Tibial nerve (tissue), 4 donors: ENCODE results near the gene AUTS2. TPM values are rescaled to one million over a fixed set of nuclear protein-coding genes. Genes with fewer than 3 reads are reported as not detected.

Experiments
- DNase-seq, 2 donors: peaks; one replicate each; pipeline ENCODE4 v3.0.0-alpha.2; 2019; ENCODE audit warnings: low spot score in 2 of 2
- H3K27ac ChIP-seq, 4 donors: fragments of 200-600 bp; sonication (generic) in 3 of 4; one replicate each; pipeline ENCODE4 v1.5.1; 2017 to 2019; ENCODE audit warnings: mild to moderate bottlenecking in 1 of 4
- H3K27me3 ChIP-seq, 2 donors: fragments of 200-600 bp; sonication (generic) in 1 of 2; one replicate each; pipeline versions ENCODE4 v1.5.1 to v1.6.0; 2017 to 2019
- H3K36me3 ChIP-seq, 3 donors: fragments of 200-600 bp; sonication (generic); one replicate each; pipeline ENCODE4 v1.5.1; 2018 to 2019
- H3K4me1 ChIP-seq, 4 donors: fragments of 200-600 bp; sonication (generic) in 3 of 4; one replicate each; pipeline ENCODE4 v1.5.1; 2017 to 2019
- H3K4me3 ChIP-seq, 4 donors: fragments of 200-600 bp; sonication (generic) in 3 of 4; one replicate each; pipeline ENCODE4 v1.5.1; 2017 to 2019; ENCODE audit warnings: mild to moderate bottlenecking in 1 of 4, moderate library complexity in 1 of 4
- H3K9me3 ChIP-seq, 4 donors: fragments of 200-600 bp; sonication (generic) in 3 of 4; one replicate each; pipeline ENCODE4 v1.5.1; 2017 to 2019
- CTCF ChIP-seq, 5 experiments: fragments of 200-600 bp in 3 of 5; fragments of 450-650 bp in 2 of 5; sonication (generic) in 3 of 5; IDR thresholded peaks; one replicate each; pipeline ENCODE4 v1.5.1; 2016 to 2019; ENCODE audit warnings: antibody characterized with exemption in 5 of 5, mild to moderate bottlenecking in 3 of 5, moderate library complexity in 2 of 5
- EP300 ChIP-seq, 2 donors: sonication (generic); formaldehyde crosslinking; IDR thresholded peaks; one replicate each; pipeline ENCODE4 v1.6.1; 2017; ENCODE audit warnings: antibody characterized with exemption in 2 of 2, mild to moderate bottlenecking in 1 of 2
- POLR2A ChIP-seq, 2 donors: fragments of 450-650 bp; IDR thresholded peaks; one replicate each; pipeline ENCODE4 v1.6.1; 2017; ENCODE audit warnings: antibody characterized with exemption in 2 of 2, mild to moderate bottlenecking in 2 of 2, moderate library complexity in 2 of 2
- WGBS, 2 donors: methylation state at CpG; one replicate each; pipeline ENCODE4 v1.1.5; 2018; 5-methylcytosine and 5-hydroxymethylcytosine counted together
- total RNA-seq, 4 donors: library from RNA; depleted of rRNA; stranded (reverse); fragments of >200 nt; gene quantifications; one replicate each; pipeline ENCODE4 v1.1.0, GENCODE V29; 2016

The AUTS2 gene
- total RNA-seq, 4 donors from 2014 or later, result 56.6 to 87.9 (median 71.6) TPM

- H3K27ac ChIP-seq, result no peak overlapping the region
- no peaks in the 10 kb centered on the region for H3K9me3 ChIP-seq
- no peaks in the 10 kb centered on the region for H3K36me3 ChIP-seq
- H3K4me1 ChIP-seq, result peaks cover 0 to 10% (median 0%) of the 10 kb centered on the region in 4 donors
- no peak for TF ChIP-seq CTCF (IDR thresholded peaks at IDR 0.05)
- TF ChIP-seq POLR2A (IDR thresholded peaks at IDR 0.05), result no peak
- no peak overlapping the region for H3K4me3 ChIP-seq
- WGBS, 2 donors, result 60 to 64% methylated on average over 6 of the region's 6 CpGs
- H3K27me3 ChIP-seq, result no peaks in the 10 kb centered on the region
- no peak for DNase-seq
Observed at GRCh38 chr7:70063371-70063770, 465.1 kb downstream of the AUTS2 start.

DNA sequence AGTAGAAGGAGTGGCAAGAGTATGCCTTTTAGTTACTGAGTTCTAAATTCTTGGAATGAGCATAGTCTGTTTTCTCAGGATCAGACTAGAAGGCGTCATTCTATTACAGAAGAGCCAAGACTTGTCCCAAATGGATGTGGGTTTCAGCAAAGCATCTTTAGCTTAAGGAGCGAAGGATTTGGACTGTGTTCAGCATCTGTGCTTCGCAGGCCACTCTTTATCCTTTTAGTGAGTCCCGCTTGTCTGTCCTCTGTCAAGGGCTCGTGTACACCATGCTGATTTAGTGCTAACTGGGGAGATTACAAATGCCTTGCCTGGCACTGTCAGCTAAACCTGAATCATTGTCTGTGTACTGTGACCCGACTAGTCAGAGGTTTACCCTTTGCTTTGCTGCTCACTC is 465.7 kb downstream of the AUTS2 start:
- no peak for TF ChIP-seq EP300 (IDR thresholded peaks at IDR 0.05)
- no peak for TF ChIP-seq POLR2A (IDR thresholded peaks at IDR 0.05)
- no peak for TF ChIP-seq CTCF (IDR thresholded peaks at IDR 0.05)
- no peaks in the 10 kb centered on the region for H3K9me3 ChIP-seq
- no peaks in the 10 kb centered on the region for H3K36me3 ChIP-seq
- no peak for DNase-seq
- no peak overlapping the region for H3K27ac ChIP-seq
- peaks cover 0 to 10% (median 0%) of the 10 kb centered on the region in 4 donors for H3K4me1 ChIP-seq
- H3K27me3 ChIP-seq, result no peaks in the 10 kb centered on the region
- 68 to 83% methylated on average over 6 of the region's 6 CpGs for WGBS, 2 donors
- H3K4me3 ChIP-seq, result no peak overlapping the region

- DNase-seq, result no peak
- H3K36me3 ChIP-seq, result no peaks in the 10 kb centered on the region
- no peak for TF ChIP-seq CTCF (IDR thresholded peaks at IDR 0.05)
- no peak for TF ChIP-seq EP300 (IDR thresholded peaks at IDR 0.05)
- no peak for TF ChIP-seq POLR2A (IDR thresholded peaks at IDR 0.05)
- H3K9me3 ChIP-seq, result no peaks in the 10 kb centered on the region
- no peak overlapping the region for H3K4me3 ChIP-seq
- H3K4me1 ChIP-seq, result peaks cover 0 to 14% (median under 1%) of the 10 kb centered on the region in 4 donors
- 73 to 81% methylated on average over 2 of the region's 2 CpGs for WGBS, 2 donors
- H3K27me3 ChIP-seq, result no peaks in the 10 kb centered on the region
- no peak overlapping the region for H3K27ac ChIP-seq
Observed at GRCh38 chr7:70066844-70067243, 468.6 kb downstream of the AUTS2 start.

DNA sequence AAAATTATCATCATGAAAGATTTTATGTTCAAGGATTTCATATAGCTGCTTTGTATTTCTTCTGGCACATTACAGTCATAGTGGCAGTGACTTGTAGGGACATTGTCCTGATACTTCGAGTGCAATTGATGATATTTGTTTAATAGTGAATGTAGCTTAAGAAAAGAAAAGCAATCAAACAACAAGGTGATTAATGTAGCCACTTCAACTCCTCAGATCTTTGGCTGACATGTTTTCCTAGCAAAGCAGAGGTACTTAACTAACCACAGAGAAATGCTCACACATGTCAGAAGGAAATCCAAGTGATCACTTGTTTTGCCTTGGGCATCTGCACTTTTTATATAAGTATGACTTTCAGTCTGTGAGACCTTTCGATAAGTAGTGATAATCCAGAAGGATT is 470.3 kb downstream of the AUTS2 start:
- Histone ChIP-seq H3K27me3 (no peaks in the 10 kb centered on the region), H3K4me1 (peaks cover 0 to 18% (median 5%) of the 10 kb centered on the region in 4 donors), H3K9me3 (no peaks in the 10 kb centered on the region), H3K36me3 (no peaks in the 10 kb centered on the region), H3K4me3 (no peak overlapping the region), H3K27ac (no peak overlapping the region)
- DNase-seq, result no peak
- WGBS, 2 donors, result 77 to 82% methylated on average over 2 of the region's 2 CpGs
- TF ChIP-seq CTCF (IDR thresholded peaks at IDR 0.05), result no peak
- TF ChIP-seq POLR2A (IDR thresholded peaks at IDR 0.05), result no peak
- TF ChIP-seq EP300 (IDR thresholded peaks at IDR 0.05), result no peak

- Histone ChIP-seq H3K27ac (no peak overlapping the region), H3K9me3 (no peaks in the 10 kb centered on the region), H3K4me1 (peaks cover 0 to 11% (median 5%) of the 10 kb centered on the region in 4 donors), H3K4me3 (no peak overlapping the region), H3K27me3 (no peaks in the 10 kb centered on the region), H3K36me3 (no peaks in the 10 kb centered on the region)
- no peak for DNase-seq
- no peak for TF ChIP-seq POLR2A (IDR thresholded peaks at IDR 0.05)
- no peak for TF ChIP-seq EP300 (IDR thresholded peaks at IDR 0.05)
- TF ChIP-seq CTCF (IDR thresholded peaks at IDR 0.05), result no peak
- WGBS, 2 donors, result 95 to 98% methylated on average over 2 of the region's 2 CpGs
Observed at GRCh38 chr7:70069977-70070376, 471.7 kb downstream of the AUTS2 start.
